Measurements from ENCODE around the gene SMAD7.

- TF ChIP-seq, protein P1, sequence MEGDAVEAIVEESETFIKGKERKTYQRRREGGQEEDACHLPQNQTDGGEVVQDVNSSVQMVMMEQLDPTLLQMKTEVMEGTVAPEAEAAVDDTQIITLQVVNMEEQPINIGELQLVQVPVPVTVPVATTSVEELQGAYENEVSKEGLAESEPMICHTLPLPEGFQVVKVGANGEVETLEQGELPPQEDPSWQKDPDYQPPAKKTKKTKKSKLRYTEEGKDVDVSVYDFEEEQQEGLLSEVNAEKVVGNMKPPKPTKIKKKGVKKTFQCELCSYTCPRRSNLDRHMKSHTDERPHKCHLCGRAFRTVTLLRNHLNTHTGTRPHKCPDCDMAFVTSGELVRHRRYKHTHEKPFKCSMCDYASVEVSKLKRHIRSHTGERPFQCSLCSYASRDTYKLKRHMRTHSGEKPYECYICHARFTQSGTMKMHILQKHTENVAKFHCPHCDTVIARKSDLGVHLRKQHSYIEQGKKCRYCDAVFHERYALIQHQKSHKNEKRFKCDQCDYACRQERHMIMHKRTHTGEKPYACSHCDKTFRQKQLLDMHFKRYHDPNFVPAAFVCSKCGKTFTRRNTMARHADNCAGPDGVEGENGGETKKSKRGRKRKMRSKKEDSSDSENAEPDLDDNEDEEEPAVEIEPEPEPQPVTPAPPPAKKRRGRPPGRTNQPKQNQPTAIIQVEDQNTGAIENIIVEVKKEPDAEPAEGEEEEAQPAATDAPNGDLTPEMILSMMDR (IDR thresholded peaks at IDR 0.05), result no peak
- peak in 1 of 3 donors; percentile 9 for TF ChIP-seq POLR2A (IDR thresholded peaks at IDR 0.05)
Observed at GRCh38 chr18:48997985-48998831, 47.4 kb upstream of the SMAD7 start.

Measured in body of pancreas (tissue), 4 donors.